IMR-90 (cell line): Measurements from ENCODE around the gene FOXC2.

Experiments used
- BHLHE40 ChIP-seq: fragments of 150-350 bp; IDR thresholded peaks from 2 replicates; pipeline ENCODE4 v1.6.1; 2016; ENCODE audit warnings: mild to moderate bottlenecking, low read depth, low read length
- CEBPB ChIP-seq: IDR thresholded peaks from 2 replicates; pipeline ENCODE4 v1.6.1; 2012; ENCODE audit warnings: low read depth, low read length, improper control_type of control experiment
- CHD1 ChIP-seq: IDR thresholded peaks from 2 replicates; pipeline ENCODE4 v1.6.1; 2012; ENCODE audit warnings: low read depth, low read length, improper control_type of control experiment
- CTCF ChIP-seq: conservative IDR thresholded peaks from 2 replicates; pipeline ENCODE4 v1.5.1; 2012; ENCODE audit warnings: mild to moderate bottlenecking, low read depth, low read length, improper control_type of control experiment
- ELK1 ChIP-seq: fragments of 150-350 bp; IDR thresholded peaks from 2 replicates; pipeline ENCODE4 v1.6.1; 2016; ENCODE audit warnings: low read depth, mild to moderate bottlenecking, low read length, moderate library complexity, borderline replicate concordance
- MAFK ChIP-seq: IDR thresholded peaks from 2 replicates; pipeline ENCODE4 v1.6.1; 2012; ENCODE audit warnings: low read depth, low read length, improper control_type of control experiment
- MAZ ChIP-seq: IDR thresholded peaks from 2 replicates; pipeline ENCODE4 v1.6.1; 2012; ENCODE audit warnings: low read depth, mild to moderate bottlenecking, low read length, improper control_type of control experiment, moderate library complexity, borderline replicate concordance
- POLR2A ChIP-seq: IDR thresholded peaks from 2 replicates; pipeline ENCODE4 v1.6.1; 2012; ENCODE audit warnings: mild to moderate bottlenecking, low read depth, low read length
- RAD21 ChIP-seq: IDR thresholded peaks from 2 replicates; pipeline ENCODE4 v1.6.1; 2012; ENCODE audit warnings: low read length, improper control_type of control experiment
- RCOR1 ChIP-seq: IDR thresholded peaks from 2 replicates; pipeline ENCODE4 v1.6.1; 2012; ENCODE audit warnings: mild to moderate bottlenecking, low read length, improper control_type of control experiment; ENCODE audit not compliant: insufficient replicate concordance
- RFX5 ChIP-seq: IDR thresholded peaks from 2 replicates; pipeline ENCODE4 v1.8.0; 2012; ENCODE audit warnings: low read depth, mild to moderate bottlenecking, low read length, moderate library complexity
- SMC3 ChIP-seq: fragments of 150-350 bp; IDR thresholded peaks from 2 replicates; pipeline ENCODE4 v1.6.1; 2016; ENCODE audit warnings: low read depth, mild to moderate bottlenecking, antibody characterized with exemption, low read length, moderate library complexity
- USF2 ChIP-seq: fragments of 150-350 bp; IDR thresholded peaks from 2 replicates; pipeline ENCODE4 v1.6.1; 2017; ENCODE audit warnings: mild to moderate bottlenecking, antibody characterized with exemption, low read length, low read depth

- TF ChIP-seq POLR2A (peak; percentile 78), CTCF (peak; percentile 90), RAD21 (peak; percentile 90), MAFK (no peak), SMC3 (peak; percentile 64), ELK1 (no peak), USF2 (peak; percentile 80), CEBPB (no peak), RFX5 (no peak), CHD1 (no peak), RCOR1 (no peak), MAZ (0 out of 2 replicates have a peak, but pooled peaks have one; percentile 54), BHLHE40 (no peak)
Measured at GRCh38 chr16:86517652-86518258, 48.9 kb upstream of the FOXC2 start.
